ENCODE results near the gene NISCH.
A peak's percentile ranks its signal among the peaks of the same experiment; 100 is the strongest.

NISCH gene

GRCh38 chr3:52472239-52473000 is 17.0 kb downstream of the NISCH start:
- no peak for DNase-seq

- no peak for DNase-seq
Observed at GRCh38 chr3:52473026-52473425, 17.6 kb downstream of the NISCH start.

- DNase-seq, result no peak
Observed at GRCh38 chr3:52477076-52477795, 21.8 kb downstream of the NISCH start.

- no peak for DNase-seq
Observed at GRCh38 chr3:52477796-52478095, 22.3 kb downstream of the NISCH start.

- DNase-seq, result no peak
Observed at GRCh38 chr3:52479037-52479876, 23.9 kb downstream of the NISCH start.

- no peak for DNase-seq
Observed at GRCh38 chr3:52479877-52480575, 24.6 kb downstream of the NISCH start.

GRCh38 chr3:52480768-52481715 is 25.6 kb downstream of the NISCH start:
- peak; percentile 5 for DNase-seq

- DNase-seq, result no peak
Observed at GRCh38 chr3:52481819-52482521, 26.6 kb downstream of the NISCH start.

GRCh38 chr3:52483081-52483480 is 27.7 kb downstream of the NISCH start:
- no peak for DNase-seq

- DNase-seq, result no peak
Observed at GRCh38 chr3:52483577-52484381, 28.4 kb downstream of the NISCH start.

- DNase-seq, result no peak
Observed at GRCh38 chr3:52484680-52485461, 29.5 kb downstream of the NISCH start.

GRCh38 chr3:52487050-52487787 is 31.8 kb downstream of the NISCH start:
- DNase-seq, result no peak

- DNase-seq, result no peak
Observed at GRCh38 chr3:52487788-52488691, 32.6 kb downstream of the NISCH start.

GRCh38 chr3:52488746-52489145 is 33.3 kb downstream of the NISCH start:
- no peak for DNase-seq

GRCh38 chr3:52489453-52489852 is 34.0 kb downstream of the NISCH start:
- no peak for DNase-seq

- no peak for DNase-seq
Observed at GRCh38 chr3:52490035-52490938, 34.9 kb downstream of the NISCH start.

Measured in NCI-H524 treated with DMSO at 0.1 percent for 48 hours (cell line).